ENCODE data around the gene RBM42. TPM values are rescaled to one million over a fixed set of nuclear protein-coding genes. Genes with fewer than 3 reads are reported as not detected.

The RBM42 gene
- total RNA-seq, 1 experiment from 2014 or later: 81.6 TPM

- no TSS peak for BruUV-seq (replicated peaks)
- no peak for DNase-seq
- H3K4me3 ChIP-seq (ENCODE audit: low read length): no peak overlapping the region
- no peaks in the 10 kb centered on the region for H3K36me3 ChIP-seq (ENCODE audit: low read depth, low read length)
- H2AFZ ChIP-seq (ENCODE audit: low read length): no peak overlapping the region
- no peaks in the 10 kb centered on the region for H3K4me1 ChIP-seq (ENCODE audit: insufficient read depth, low read length)
- POLR2A ChIA-PET (ENCODE audit: unreplicated experiment): no interaction called here
- H3K9me3 ChIP-seq (ENCODE audit: low read length): no peaks in the 10 kb centered on the region
- CTCF ChIA-PET: no interaction called here
- no peaks in the 10 kb centered on the region for H3F3A ChIP-seq (ENCODE audit: low read length, unreplicated experiment)
- intact Hi-C loops (cut with micrococcal nuclease): no loop called here
- TF ChIP-seq, protein P1, sequence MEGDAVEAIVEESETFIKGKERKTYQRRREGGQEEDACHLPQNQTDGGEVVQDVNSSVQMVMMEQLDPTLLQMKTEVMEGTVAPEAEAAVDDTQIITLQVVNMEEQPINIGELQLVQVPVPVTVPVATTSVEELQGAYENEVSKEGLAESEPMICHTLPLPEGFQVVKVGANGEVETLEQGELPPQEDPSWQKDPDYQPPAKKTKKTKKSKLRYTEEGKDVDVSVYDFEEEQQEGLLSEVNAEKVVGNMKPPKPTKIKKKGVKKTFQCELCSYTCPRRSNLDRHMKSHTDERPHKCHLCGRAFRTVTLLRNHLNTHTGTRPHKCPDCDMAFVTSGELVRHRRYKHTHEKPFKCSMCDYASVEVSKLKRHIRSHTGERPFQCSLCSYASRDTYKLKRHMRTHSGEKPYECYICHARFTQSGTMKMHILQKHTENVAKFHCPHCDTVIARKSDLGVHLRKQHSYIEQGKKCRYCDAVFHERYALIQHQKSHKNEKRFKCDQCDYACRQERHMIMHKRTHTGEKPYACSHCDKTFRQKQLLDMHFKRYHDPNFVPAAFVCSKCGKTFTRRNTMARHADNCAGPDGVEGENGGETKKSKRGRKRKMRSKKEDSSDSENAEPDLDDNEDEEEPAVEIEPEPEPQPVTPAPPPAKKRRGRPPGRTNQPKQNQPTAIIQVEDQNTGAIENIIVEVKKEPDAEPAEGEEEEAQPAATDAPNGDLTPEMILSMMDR (conservative IDR thresholded peaks at IDR 0.05; ENCODE audit: low read depth, low read length): no peak
- TF ChIP-seq EZH2 (IDR thresholded peaks at IDR 0.05; ENCODE audit: low read length, unreplicated experiment) (no peak), EZH2phosphoT487 (IDR thresholded peaks at IDR 0.05; ENCODE audit: borderline replicate concordance, low read length) (no peak)
- H3K79me2 ChIP-seq (ENCODE audit: low read length): no peaks in the 10 kb centered on the region
- ATAC-seq: no peak
- no peak overlapping the region for H3K9ac ChIP-seq (ENCODE audit: low read length)
- no peaks in the 10 kb centered on the region for H3K9me2 ChIP-seq (replicated peaks; ENCODE audit: low read length)
- 0 out of 2 replicates have a peak, but pooled peaks cover 7% of the 10 kb centered on the region for H3K27me3 ChIP-seq (ENCODE audit: low read length)
- H3K27ac ChIP-seq (ENCODE audit: low read length): no peak overlapping the region
- H4K20me1 ChIP-seq (ENCODE audit: low read length): no peaks in the 10 kb centered on the region
- H3K4me2 ChIP-seq (ENCODE audit: low read length): no peak overlapping the region
Observed at GRCh38 chr19:35673121-35673804, 44.4 kb downstream of the RBM42 start.

- H3K27ac ChIP-seq (ENCODE audit: low read length): no peak overlapping the region
- TF ChIP-seq, protein P1 (conservative IDR thresholded peaks at IDR 0.05; ENCODE audit: low read depth, low read length): no peak
- TF ChIP-seq EZH2phosphoT487 (IDR thresholded peaks at IDR 0.05; ENCODE audit: borderline replicate concordance, low read length) (no peak), EZH2 (IDR thresholded peaks at IDR 0.05; ENCODE audit: low read length, unreplicated experiment) (no peak)
- DNase-seq: no peak
Observed at GRCh38 chr19:35675589-35676140, 46.8 kb downstream of the RBM42 start.

More at GRCh38 chr19:35675589-35676140, 46.8 kb downstream of the RBM42 start:
- Histone ChIP-seq H3K4me3 (ENCODE audit: low read length) (no peak overlapping the region), H4K20me1 (ENCODE audit: low read length) (no peaks in the 10 kb centered on the region), H2AFZ (ENCODE audit: low read length) (no peak overlapping the region), H3K4me2 (ENCODE audit: low read length) (no peak overlapping the region), H3K4me1 (ENCODE audit: insufficient read depth, low read length) (no peaks in the 10 kb centered on the region), H3K27me3 (ENCODE audit: low read length) (0 out of 2 replicates have a peak, but pooled peaks cover 3% of the 10 kb centered on the region), H3K36me3 (ENCODE audit: low read depth, low read length) (no peaks in the 10 kb centered on the region), H3F3A (ENCODE audit: low read length, unreplicated experiment) (no peaks in the 10 kb centered on the region), H3K9ac (ENCODE audit: low read length) (no peak overlapping the region), H3K79me2 (ENCODE audit: low read length) (no peaks in the 10 kb centered on the region), H3K9me3 (ENCODE audit: low read length) (no peaks in the 10 kb centered on the region), H3K9me2 (replicated peaks; ENCODE audit: low read length) (no peaks in the 10 kb centered on the region)
- BruUV-seq (replicated peaks): no TSS peak
- ChIA-PET POLR2A (ENCODE audit: unreplicated experiment) (no interaction called here), CTCF (interaction anchor here (0.6 kb wide), 1 partner anchor 140 kb away, joined by 3 read pairs; no protein-coding TSS in a partner anchor)
- intact Hi-C loops (cut with micrococcal nuclease): no loop called here
- ATAC-seq: no peak

Other genes starting within 250 kb of the RBM42 start
- gene FFAR2, start 180.8 kb upstream of the RBM42 start, total RNA-seq (2014; rRNA removed): not detected in 2 replicates
- not detected in 2 replicates for gene KRTDAP, start 138.6 kb upstream of the RBM42 start, total RNA-seq (2014; rRNA removed)
- gene DMKN, start 115.4 kb upstream of the RBM42 start, total RNA-seq (2014; rRNA removed): 128 and 144 TPM in 2 replicates
- gene SBSN, start 100.7 kb upstream of the RBM42 start, total RNA-seq (2014; rRNA removed): 0.26 and 2.1 TPM in 2 replicates
- gene GAPDHS, start 95.6 kb upstream of the RBM42 start, total RNA-seq (2014; rRNA removed): not detected in 2 replicates
- 191 and 206 TPM in 2 replicates for gene TMEM147, start 83.4 kb upstream of the RBM42 start, total RNA-seq (2014; rRNA removed)
- gene ATP4A, start 65.4 kb upstream of the RBM42 start, total RNA-seq (2014; rRNA removed): not detected in 2 replicates
- gene PMIS2, start 42.9 kb upstream of the RBM42 start, total RNA-seq (2014; rRNA removed): not detected in 2 replicates
- 25.9 and 26.4 TPM in 2 replicates for gene HAUS5, start 16.3 kb upstream of the RBM42 start, total RNA-seq (2014; rRNA removed)
- 0.36 TPM in 1 of 2 replicates, not detected in the other for gene ETV2, start 12.7 kb downstream of the RBM42 start, total RNA-seq (2014; rRNA removed)
- 405 and 563 TPM in 2 replicates for gene COX6B1, start 19.3 kb downstream of the RBM42 start, total RNA-seq (2014; rRNA removed)
- not detected in 2 replicates for gene UPK1A, start 37.5 kb downstream of the RBM42 start, total RNA-seq (2014; rRNA removed)
- not detected in 2 replicates for gene ZBTB32, start 75.5 kb downstream of the RBM42 start, total RNA-seq (2014; rRNA removed)
- 10.8 and 23.4 TPM in 2 replicates for gene KMT2B, start 89.0 kb downstream of the RBM42 start, total RNA-seq (2014; rRNA removed)
- 0.81 and 9.3 TPM in 2 replicates for gene IGFLR1, start 113.4 kb downstream of the RBM42 start, total RNA-seq (2014; rRNA removed)
- 7.8 and 16.4 TPM in 2 replicates for gene U2AF1L4, start 116.4 kb downstream of the RBM42 start, total RNA-seq (2014; rRNA removed)
- 34.3 and 42.9 TPM in 2 replicates for gene PSENEN, start 116.6 kb downstream of the RBM42 start, total RNA-seq (2014; rRNA removed)
- gene LIN37, start 119.5 kb downstream of the RBM42 start, total RNA-seq (2014; rRNA removed): 4.6 and 8.2 TPM in 2 replicates
- gene HSPB6, start 128.0 kb downstream of the RBM42 start, total RNA-seq (2014; rRNA removed): not detected in 2 replicates
- gene PROSER3, start 129.1 kb downstream of the RBM42 start, total RNA-seq (2014; rRNA removed): 5.5 and 6.1 TPM in 2 replicates
- 3.7 and 5.4 TPM in 2 replicates for gene ARHGAP33, start 146.5 kb downstream of the RBM42 start, total RNA-seq (2014; rRNA removed)
- not detected in 2 replicates for gene PRODH2, start 183.8 kb downstream of the RBM42 start, total RNA-seq (2014; rRNA removed)
- gene NPHS1, start 223.5 kb downstream of the RBM42 start, total RNA-seq (2014; rRNA removed): not detected in 2 replicates
- not detected in 2 replicates for gene KIRREL2, start 227.9 kb downstream of the RBM42 start, total RNA-seq (2014; rRNA removed)
- 21.1 and 23.2 TPM in 2 replicates for gene APLP1, start 239.5 kb downstream of the RBM42 start, total RNA-seq (2014; rRNA removed)